Subcutaneous adipose tissue (tissue), 4 donors: Measurements from ENCODE around the gene UMPS. TPM values are rescaled to one million over a fixed set of nuclear protein-coding genes. Genes with fewer than 3 reads are reported as not detected.

ENCODE experiments used
- total RNA-seq, 4 donors: library from RNA; depleted of rRNA; stranded (reverse); fragments of >200 nt; gene quantifications; one replicate each; pipeline ENCODE4 v1.1.0, GENCODE V29; 2016
- TF ChIP-seq, protein P1 (sequence below): fragments of 450-650 bp; IDR thresholded peaks from one replicate; pipeline ENCODE4 v1.5.1; 2016; ENCODE audit warnings: low read depth, mild to moderate bottlenecking, control low read depth, antibody characterized with exemption, moderate library complexity

UMPS gene
- total RNA-seq, 4 donors from 2014 or later = 17.0 to 244 (median 20.7) TPM

DNA sequence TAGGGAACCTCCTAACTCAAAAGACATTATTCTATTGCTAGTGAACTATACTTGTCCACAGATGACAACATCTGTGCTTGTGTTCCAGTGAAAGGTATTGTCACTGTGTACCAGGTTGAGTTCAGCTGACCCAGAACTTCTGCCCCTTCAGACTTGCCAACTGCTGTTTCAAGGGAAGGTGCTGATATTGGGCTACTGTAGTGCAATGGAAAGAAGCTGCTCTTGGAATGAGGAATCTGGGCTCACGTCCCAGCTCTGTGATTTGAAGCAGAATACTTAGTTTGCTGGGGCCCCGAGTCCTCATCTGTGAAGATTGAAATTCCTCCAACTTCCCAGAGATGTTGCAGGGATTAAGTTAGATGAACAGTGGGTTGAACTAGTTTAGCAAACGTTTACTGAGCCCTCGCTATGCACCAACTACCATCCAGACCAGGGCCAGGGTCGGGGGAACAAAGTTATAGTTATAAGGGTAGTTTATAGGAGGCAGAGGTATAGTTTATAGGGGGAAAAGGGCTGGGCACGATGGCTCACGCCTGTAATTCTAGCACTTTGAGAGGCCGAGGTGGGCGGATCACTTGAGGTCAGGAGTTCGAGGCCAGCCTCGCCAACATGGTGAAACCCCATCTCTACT, 15.9 kb upstream of the UMPS start:
- TF ChIP-seq, protein P1, sequence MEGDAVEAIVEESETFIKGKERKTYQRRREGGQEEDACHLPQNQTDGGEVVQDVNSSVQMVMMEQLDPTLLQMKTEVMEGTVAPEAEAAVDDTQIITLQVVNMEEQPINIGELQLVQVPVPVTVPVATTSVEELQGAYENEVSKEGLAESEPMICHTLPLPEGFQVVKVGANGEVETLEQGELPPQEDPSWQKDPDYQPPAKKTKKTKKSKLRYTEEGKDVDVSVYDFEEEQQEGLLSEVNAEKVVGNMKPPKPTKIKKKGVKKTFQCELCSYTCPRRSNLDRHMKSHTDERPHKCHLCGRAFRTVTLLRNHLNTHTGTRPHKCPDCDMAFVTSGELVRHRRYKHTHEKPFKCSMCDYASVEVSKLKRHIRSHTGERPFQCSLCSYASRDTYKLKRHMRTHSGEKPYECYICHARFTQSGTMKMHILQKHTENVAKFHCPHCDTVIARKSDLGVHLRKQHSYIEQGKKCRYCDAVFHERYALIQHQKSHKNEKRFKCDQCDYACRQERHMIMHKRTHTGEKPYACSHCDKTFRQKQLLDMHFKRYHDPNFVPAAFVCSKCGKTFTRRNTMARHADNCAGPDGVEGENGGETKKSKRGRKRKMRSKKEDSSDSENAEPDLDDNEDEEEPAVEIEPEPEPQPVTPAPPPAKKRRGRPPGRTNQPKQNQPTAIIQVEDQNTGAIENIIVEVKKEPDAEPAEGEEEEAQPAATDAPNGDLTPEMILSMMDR = no peak

DNA sequence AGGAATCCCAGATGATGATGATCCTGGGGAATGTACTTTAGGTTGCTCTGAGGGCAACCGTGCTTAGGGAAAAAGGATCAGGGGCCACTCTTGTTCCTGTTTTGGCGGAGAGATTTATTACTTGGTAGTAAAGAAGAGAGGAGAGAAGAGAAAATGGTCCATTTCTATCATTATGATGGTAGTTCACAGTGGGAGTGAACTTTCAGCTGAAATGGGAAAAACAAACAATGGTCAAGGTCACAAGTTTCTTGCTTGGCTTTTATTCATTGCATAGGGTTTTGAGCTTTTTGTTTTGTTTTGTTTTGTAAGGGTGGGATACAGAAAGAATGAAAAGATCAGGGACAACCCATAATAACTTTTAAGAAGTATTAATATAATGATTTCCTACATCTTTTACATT, 7.7 kb upstream of the UMPS start:
- TF ChIP-seq, protein P1 = no peak

DNA sequence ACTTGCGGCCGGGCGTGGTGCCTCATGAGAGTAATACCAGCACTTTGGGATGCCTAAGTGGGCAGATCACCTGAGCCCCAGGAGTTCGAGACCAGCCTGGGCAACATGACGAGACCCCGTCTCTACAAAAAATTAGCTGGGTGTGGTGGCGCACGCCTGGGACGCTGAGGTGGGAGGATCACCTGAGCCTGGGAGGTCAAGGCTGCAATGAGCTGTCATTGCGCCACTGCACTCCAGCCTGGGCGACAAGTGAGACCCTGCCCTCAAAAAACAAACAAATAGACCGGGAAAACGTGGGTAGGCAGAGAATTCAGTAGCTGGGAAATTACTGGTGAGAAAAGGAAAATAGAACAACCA, 667 bp downstream of the UMPS start:
- TF ChIP-seq, protein P1 = no peak

DNA sequence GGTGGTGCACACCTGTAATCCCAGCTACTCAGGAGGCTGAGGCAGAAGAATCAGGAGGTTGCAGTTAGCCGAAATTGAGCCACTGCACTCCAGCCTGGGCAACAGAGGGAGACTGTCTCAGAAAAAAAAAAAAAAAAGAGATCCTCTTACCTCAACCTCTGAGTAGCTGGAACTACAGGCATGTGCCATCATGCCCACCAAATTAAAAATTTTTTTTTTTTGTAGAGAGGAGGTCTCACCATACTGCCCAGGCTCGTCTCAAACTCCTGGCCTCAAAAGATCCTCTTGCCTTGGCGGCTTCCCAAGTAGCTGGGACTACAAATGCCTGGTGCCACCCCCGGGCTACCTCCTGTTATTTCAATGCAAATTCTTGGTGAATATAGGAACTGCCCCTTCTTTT, 1.5 kb downstream of the UMPS start:
- TF ChIP-seq, protein P1 = no peak

DNA sequence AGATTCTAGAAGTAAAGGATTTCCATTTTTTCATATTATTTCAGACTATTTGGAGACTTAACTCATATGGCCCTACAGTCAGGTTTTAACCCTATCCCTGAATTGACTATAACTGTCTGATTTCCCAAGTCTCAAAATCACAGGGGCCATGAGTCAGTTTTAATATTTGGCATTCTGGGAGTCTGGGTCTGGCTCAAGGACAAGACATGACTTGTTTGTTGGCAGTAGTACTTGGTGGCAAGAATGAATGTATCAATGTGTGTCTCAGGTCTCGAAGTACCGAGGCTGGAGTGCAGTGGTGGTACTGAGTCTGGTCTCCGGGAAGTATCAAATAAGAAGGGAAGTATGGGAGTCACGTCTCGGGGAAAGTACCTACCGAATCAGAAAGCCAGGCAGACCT, 10.8 kb downstream of the UMPS start:
- TF ChIP-seq, protein P1 = no peak

DNA sequence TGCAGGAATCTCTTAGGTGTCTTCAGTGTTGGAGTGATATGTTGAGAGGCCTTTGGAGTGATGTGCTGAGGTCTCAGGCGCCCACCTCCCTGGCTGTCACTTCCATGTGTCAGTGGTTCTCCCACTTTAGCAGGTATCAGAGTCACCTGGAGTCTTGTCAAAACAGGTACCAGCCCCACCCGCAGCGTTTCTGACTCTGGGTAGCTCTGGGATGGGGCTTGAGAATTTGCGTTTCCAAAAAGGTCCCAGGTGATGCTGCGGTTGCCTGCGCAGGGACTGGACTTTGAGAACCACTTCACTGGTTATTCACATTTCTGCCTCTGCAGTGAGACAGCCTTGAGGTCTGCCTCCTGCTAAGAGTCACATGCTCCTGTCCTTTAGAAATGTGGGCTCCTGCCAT, 15.5 kb downstream of the UMPS start:
- TF ChIP-seq, protein P1 = no peak

DNA sequence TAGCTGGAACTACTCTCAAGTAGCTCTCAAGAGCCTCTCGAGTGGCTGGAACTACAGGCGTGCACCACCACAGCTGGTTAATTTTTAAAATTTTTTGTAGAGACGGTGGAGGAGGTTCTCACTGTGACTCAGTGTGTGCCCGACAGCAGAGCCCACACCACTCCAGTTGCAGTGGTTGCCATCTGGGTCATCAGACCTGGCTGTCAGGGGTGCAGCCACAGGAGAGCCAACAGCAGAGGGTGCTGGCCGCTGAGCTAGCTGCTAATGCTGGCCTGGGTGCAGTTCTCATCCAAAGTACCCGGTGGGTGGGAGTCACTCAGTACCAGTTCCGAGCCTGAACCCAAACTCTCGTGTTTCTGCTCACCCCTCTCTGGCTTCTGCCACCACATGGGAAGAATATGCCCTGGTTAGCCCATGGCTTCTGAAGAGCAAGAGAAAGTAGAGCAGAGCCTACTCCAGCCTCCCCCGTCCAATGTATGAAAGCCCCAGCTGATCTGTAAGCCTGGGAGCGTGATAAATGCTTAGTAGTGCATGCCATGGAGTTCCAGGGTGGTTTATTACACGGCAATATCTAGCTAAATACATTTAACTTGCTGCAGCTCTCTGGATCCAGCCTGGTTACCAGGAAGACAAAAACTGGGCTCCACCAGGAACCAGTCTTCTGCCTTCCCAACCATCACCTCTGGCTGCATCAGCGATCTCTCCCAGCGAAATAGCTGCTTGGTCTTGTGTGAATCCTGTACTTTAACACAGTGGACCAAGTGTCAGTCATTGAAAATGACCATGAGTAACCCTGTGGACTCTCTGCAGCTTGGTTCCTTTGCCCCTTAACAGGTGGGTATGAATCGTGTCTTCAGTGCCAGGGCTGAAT, 17.1 kb downstream of the UMPS start:
- TF ChIP-seq, protein P1 = no peak
